GM21367 (cell line): ENCODE results near the gene PALS1.

Experiments used
- ATAC-seq: cut with Tn5 transposase; IDR thresholded peaks from one replicate; pipeline ENCODE4 v1.9.1; 2021; ENCODE audit not compliant: unreplicated experiment

The PALS1 gene

DNA sequence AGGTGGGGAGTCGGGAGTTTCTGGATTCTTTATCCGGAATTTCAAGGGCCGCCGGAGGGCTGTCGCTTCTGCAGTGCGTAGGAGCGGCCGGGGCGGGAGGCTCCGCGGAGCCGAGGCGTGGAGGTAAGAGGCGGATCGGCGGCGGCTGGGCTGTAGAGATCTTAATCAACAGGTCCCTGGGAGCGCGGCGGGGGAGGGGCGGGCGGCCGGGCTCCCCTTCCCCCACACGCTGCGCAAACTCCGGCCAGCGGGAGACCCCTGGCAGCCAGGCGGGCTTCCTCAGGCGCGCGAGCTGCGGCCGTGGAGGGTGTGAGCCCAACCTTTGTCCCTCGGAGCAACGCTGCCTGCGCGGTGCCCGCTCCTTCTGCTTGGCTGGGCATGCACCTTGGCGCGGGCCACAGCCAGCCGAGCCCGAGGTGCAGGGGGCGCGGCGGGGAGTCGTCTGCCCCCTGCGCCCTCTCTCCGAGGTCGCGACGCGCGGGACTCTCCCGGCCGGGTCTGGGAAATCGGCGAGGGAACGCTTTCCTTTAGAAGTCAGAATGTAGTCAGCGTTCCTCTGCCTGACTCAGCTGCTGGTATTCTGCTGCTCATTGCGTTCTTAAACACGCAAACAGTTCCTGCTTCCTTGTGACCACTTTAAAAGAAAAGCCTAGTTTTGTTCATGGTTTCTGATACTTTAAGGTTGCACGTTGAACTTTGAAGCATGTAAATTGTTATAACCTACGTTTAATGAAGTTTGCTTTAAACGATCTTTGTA, at the start of gene PALS1:
PALS1 (plus strand) TSS at position 25 of the 757 bp plus-strand sequence. CDS start 37,736 bp downstream, outside the sequence.
- ATAC-seq = peak; percentile 30

DNA sequence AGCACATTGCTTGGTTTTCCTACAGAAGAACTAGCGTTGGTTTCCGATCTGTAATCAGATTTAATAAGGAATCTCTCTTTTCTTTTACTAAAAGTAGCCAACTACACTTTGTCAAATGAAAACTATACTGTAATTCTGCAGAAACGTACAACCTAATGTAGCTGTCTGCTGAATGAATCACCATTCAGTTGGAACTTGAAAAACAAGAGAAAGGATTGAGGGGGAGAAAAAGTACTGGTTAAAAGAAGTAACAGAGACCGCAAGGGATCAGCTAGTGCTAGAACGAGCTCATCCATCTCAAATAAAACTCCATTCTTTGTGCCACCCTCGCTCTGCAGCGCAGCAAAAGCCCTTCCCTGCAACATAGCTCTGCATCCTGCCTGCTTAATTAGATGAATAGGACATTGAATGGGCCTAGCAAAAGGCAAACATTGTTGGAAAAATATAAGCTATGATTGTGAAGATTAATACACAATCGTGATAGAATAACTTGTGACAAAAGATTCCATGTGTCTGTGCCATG, 49.4 kb upstream of the PALS1 start:
- no peak for ATAC-seq

DNA sequence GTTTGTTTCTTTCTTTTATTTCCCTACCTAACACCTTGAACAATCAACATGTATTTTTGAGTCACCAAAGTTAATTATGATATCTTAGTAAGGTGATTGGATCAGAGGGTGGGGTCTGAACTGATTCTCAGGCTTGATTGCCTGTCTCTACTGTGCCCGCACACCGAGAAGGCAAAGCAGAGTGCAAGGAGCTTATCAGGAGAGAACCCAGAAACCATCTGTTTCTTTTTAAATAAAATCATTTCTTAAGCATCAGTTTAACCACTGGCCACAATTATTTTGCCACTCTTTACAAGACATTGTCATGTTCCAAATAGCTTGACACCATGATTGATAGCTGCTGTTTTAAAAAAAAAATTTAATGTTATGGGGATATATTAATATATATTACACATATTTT, 48.9 kb upstream of the PALS1 start:
- no peak for ATAC-seq

DNA sequence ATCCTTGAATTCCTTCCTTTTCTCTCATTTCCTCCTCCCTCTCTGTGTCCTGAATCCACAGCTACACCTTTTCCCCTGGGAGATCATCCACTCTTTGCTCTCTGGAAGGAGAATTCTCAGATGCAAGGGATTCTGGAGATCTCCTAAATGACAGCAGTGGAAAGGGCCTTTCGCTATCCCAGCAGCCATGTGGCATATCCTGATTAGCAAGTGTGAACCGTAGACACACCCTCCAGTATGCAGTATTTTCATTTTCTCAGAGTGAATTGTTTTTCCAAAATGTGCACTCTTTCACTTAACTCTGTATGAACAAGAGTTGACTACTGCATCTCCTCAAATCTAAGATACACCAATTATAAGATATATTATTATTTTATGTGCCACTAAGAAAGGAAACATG, 46.0 kb upstream of the PALS1 start:
- no peak for ATAC-seq

DNA sequence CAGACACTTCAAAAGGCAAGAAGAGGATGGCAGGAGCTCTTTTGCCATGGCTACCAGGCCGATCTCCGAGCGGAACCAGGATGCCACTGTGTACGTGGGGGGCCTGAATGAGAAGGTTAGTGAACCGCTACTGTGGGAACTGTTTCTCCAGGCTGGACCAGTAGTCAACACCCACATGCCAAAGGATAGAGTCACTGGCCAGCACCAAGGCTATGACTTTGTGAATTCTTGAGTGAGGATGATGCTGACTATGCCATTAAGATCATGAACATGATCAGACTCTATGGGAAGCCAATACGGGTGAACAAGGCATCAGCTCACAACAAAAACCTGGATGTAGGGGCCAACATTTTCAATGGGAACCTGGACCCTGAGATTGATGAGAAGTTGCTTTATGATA, 42.2 kb upstream of the PALS1 start:
- no peak for ATAC-seq

DNA sequence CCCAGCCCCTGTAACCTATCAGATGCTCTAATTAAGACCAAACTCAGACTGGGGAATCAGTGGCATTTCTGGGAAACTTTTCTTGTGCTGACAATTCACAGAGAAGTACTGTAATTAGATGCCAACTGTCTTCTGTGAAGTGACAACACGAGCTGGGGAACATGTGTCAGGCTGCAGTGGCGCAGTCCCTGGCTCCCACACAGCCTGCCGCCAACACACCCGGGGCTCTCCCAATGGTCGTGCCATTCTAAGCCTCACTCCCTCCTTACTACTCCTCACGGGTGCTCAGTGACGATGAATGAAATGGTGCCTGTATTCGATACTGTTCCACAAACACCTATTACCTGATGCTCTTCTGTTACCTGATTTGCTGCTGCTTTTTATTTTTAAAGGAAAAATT, 33.4 kb upstream of the PALS1 start:
- ATAC-seq = no peak

DNA sequence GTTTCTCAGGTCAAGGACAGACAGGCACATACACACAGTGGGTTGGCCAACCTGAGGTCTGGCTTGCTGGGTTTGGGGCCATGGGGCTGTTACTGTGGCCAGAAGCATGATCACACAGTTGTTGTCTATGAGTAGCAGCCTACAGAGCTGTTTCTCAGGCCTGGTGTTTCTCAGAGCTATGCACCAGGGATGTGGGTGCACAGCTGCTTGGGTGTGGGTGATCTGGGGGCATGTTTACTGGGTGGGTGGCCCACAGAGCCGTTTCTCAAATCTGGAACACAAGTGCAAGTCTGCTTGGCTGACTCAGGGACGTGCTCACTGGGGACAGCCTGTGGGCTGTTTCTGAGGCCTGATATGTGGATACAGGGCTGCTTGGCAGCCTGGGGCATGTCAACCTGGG, 23.1 kb upstream of the PALS1 start:
- ATAC-seq = no peak

DNA sequence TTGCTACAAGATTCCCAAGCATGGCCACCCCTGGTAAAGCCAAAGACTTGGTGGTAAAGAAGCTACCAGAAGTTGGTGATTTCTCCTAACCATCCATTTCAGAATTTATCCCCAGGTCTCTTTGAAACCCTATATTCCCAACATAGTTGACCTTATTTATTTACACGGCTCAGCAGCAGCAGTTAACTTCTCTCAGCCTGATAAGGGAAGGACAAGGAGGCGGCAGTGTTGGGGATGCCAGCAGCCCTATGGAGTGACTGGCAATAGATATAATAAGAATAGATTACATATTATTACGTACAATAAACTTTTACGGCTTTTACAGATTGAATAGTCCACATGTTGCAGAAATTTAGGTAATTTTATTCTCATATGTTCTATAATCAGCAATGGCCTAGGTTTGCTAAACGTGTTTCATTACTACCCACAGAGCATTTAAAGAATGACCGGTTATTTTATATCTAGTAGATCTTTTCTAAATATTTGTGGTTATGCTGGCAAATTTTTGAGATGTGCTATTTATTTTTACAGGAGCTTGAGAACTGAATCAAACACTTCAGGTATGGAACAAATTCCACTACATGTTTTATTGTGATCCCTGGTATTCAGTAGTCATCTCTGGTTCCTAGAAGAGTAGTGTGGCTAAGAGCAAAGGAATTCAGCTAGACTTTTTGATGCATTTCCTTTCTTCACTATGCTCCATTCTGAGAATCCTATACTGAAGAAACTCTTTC, 19.8 kb upstream of the PALS1 start:
- ATAC-seq = no peak

DNA sequence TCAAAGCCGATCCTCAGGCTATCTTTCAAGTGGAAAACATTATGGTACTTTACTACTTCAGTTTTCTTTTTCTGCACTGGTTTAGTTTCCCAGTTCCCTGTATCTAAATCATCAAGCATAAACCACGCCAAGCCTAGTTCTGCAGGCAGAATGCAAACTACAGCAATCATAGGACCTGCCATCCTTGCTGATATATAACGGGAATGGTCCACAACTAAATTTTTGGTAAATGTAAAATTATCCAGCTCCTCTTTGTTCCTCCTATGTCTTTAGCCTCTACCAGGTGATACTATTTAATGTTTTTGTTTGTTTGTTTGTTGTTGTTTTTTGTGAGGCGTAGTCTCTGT, 19.3 kb upstream of the PALS1 start:
- ATAC-seq = no peak

DNA sequence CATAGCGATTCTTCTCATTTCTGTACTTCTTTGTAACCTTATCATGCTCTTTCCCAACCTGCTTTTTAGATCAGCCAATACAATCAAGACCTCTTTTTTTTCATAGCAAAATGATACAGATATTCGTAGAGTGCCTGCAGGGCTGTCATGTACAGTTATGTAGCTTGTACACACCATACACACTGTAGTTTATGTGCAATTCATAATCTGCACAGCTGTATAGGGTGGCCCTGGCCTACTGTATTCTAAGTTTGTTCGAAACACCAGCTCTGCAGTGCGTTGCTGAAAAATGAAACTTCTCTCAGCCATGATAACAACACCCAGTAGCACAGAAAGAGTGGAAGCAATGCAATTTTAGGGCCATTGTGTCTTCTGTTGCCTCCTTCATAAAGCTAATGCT, 15.7 kb upstream of the PALS1 start:
- ATAC-seq = no peak

DNA sequence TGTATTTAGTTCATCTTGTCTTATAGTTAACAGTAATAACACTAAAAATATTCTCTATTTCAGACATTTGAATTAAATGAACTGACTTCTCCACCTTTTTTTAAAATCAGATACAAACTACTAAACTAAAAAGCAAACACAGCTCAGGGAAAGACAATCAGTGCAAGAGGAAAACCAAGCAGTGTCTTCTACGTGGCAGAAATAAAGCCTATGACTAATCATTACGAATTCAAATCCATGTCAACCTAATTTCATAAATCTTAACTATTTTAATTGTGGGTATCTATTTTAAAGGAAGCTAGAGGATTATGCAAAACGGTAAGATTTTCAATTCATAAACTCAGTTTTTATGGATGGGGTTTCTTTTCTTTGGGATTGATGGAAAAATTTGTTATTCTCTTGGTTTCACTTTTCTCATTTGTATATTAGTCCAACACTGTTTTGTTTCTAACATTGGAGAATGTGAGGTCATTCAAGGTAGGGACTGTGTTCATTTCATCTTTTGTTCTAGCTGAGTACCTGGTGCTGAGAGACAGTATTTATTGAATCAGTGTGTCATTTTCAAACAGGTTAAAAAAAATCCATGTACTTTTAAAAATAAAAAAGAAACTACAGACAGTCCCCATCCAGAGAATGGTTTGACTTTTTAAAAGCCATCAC, 12.8 kb upstream of the PALS1 start:
- no peak for ATAC-seq

DNA sequence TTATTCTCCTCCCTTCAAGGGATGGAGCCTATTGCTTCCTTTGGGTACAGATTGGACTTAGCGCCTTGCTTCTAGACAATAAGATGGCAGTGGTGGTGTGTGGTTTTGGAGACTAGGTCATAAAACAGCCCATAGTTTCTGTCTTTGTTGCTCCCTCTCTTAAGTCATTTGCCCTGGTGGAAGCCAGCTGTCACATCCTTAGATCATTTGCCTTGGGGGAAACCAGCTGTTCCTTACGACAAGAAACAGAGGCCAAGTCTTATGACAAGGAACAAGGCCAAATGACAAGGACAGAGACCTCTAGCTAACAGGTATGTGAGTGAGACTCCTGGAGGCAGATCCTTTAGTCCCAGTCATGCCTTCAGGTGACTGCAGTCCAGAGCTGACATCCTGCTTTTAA, 9.2 kb upstream of the PALS1 start:
- ATAC-seq = no peak

DNA sequence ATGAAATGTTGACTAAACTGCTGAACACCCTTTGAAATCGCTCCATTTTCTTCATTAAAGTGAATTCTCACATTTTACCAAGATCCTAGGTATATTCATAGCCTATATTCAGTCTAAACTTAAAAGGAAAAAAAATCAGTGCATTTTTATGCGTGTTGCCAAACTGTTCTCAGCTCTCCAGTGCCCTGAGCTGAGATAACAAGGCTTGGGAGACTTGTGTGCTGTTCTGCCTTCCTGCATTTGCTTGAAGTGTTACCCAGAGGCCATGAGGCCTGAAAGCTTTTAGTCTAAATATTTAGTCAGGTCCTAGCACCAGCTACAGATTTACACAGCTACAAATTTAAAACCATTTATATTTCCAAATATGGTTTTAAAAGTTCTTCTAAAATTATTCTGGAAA, 8.6 kb upstream of the PALS1 start:
- no peak for ATAC-seq

DNA sequence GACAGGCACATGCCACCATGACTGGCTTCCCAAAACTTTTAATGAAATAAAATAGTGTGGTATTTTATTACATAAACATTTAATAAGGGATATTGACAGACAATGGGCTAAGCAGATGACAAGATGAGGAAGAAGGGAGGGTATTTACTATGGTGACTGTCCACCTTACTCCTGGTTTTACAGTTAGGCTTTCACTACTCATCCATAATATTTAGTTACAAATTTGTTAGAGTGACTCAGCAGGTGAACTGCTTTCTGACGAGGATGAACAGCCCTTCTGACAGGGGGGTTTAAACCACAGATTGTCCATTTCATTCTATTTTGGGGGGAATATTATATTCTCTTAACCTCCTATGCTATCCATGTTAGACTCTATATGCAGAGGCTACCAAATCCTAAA, 3.6 kb upstream of the PALS1 start:
- ATAC-seq = no peak

DNA sequence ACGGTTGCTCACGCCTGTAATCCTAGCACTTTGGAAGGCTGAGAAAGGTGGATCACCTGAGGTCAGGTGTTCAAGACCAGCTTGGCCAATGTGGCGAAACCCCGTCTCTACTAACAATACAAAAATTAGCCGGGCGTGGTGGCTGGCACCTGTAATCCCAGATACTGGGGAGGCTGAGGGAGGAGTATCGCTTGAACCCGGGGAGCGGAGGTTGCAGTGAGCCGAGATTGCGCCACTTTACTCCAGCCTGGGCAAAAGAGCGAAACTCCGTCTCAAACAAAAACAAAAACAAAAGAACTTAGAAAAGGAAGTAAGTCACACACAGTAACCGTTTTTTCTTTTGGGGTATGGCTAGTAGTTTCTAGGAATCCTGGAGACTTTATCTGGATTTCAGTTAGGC, 1.7 kb upstream of the PALS1 start:
- ATAC-seq = no peak

DNA sequence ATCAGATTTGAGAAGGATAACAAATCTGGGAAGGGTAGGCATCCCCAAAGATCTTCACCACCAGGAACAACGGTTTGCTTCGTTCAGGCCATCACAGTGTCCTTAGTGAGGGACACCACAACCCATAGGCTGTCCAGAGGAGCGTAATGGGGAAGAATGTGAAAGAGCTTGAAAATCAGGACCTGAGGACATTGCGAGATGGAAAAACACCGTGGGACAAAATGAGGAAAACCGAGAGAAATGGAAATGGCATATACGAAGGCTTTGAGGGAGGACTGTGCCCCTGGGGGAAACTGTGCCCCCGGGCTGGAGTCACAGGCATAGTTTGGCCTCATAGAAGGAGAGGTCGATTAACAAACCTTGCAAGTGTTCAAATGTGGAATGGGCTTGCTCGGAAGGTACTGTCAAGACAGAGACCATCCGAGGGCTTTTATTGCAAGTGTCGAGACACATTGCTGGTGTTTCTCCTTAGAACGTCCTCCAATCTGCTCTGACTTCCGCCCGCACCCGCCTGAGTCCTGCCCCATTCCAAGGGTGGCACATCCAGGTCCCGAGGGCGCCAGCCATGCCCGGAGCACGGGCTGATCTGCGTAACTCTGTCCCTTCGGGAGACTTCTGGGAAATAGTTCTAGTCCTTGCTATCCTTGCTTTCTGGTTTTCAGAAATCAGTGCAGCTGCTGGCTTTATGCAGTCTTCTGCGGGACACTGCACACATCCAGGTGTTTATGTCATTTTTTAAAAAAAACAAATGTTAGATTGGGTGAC, 885 bp upstream of the PALS1 start:
- no peak for ATAC-seq

DNA sequence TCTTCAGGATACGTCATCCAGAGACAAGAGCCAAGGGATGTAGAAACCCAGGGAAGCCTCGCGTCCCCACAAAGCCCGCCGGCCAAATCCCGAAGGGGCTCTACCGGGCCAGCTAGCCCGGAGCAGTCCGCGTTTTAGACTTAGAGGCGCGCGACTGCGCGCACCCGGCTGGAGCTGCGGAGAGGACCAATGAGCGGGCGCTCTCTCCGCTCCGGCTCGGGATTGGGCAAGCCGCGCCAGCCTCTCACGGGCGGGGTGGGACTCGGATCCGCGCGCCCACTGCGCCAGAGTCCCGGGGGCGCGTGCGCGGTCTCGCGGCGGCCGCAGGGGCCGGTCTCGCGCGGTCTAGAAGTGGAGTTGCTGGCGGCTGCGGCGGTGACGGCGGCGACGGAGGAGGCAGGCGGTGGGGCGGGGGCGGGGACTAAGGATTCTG, 241 bp upstream of the PALS1 start:
- peak; percentile 91 for ATAC-seq

DNA sequence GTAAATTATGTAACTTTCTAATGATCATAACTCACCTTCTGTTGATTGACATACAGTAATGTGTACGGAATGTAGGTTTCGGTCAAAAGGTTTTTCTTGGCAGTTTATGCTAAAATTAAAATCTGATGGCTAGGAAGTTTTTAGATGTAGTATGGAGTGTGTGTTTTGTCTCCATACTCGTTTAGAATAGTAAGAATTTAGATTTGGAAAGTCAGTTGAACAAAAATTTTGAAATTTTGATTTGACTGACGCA, 859 bp downstream of the PALS1 start:
- ATAC-seq = no peak

DNA sequence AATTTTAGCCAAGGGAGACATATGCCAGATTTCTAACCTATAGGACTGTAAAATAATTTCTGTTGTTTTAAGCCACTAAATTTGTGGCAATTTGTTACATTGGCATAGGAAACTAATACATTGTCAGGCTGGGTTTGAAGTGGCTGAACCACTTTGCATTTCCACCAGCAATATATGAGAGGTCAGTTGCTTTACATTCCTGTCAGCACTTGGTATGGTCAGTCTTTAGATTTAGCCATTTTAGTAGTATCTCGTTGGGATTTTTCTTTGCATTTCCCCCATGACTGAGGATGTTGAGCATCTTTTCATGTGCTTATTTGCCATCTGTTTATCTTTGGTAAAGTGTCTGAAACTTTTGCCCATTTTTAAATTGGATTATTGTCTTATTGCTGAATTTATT, 3.9 kb downstream of the PALS1 start:
- no peak for ATAC-seq

DNA sequence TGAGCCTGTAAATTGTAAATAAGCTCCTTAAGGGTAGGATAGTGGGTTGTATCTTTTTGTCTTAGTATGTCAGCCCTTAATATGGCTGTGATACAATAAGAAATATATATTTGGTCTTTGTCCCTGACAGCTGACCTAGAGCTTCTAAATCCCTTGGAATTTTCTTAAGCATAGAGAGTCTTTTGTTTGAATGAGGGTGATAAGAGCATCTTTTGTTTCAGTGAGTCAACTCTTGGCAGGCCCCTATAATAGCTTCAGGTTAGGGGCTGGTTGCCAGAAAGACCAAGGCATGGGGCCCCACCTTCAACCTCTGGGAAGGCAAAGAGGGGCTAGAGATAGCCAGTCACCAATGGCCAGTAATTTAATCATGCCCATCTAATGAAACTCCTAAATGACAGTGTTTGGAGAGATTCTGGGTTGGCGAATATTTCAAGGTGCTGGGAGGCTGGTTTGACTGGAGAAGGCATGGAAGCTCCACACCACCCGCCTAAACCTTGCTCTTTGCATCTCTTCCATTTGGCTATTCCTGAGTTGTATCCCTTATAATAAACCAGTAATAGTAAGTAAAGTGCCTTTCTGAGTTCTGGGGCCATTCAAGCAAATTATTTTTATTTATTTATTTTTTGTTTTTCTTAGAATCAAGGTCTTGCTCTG, 10.5 kb downstream of the PALS1 start:
- ATAC-seq = no peak

DNA sequence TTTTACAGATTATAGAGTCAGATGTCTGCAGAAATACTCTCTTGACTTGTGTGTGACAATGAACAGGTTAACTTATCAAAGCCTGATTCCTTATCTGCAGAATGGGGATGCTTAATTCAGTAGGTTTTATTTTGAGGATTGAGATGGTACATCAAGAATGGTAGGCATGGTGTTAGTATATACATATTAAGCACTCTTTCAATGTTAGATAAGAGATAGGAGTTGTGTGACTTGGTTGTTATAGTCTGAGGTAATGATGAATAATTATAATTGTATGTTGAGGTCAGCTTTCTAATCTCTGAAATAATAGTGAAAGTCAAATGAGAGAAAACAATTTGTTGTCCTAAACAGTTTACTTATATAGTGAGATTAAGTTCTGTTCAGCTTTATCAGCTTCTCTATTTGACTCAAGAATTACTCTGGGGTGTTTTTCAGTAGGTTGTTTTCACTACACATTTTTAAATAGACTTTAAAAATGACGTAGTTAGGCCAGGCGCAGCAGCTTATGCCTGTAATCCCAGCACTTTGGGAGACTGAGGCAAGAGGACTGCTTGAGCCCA, 11.9 kb downstream of the PALS1 start:
- ATAC-seq = no peak
